Hippocampal formation (tissue), 2 donors: ENCODE measurements around the gene PGAP2.
"Not testable (repeated sequence)": the region's sequence is repeated elsewhere in the genome, so short reads cannot be mapped to it uniquely, and the experiment has no call there.

Source experiments
- DNase-seq, 2 donors: peaks; one replicate each; lab custom pipeline; 2025; lab: John Stamatoyannopoulos, UW

PGAP2 gene

DNA sequence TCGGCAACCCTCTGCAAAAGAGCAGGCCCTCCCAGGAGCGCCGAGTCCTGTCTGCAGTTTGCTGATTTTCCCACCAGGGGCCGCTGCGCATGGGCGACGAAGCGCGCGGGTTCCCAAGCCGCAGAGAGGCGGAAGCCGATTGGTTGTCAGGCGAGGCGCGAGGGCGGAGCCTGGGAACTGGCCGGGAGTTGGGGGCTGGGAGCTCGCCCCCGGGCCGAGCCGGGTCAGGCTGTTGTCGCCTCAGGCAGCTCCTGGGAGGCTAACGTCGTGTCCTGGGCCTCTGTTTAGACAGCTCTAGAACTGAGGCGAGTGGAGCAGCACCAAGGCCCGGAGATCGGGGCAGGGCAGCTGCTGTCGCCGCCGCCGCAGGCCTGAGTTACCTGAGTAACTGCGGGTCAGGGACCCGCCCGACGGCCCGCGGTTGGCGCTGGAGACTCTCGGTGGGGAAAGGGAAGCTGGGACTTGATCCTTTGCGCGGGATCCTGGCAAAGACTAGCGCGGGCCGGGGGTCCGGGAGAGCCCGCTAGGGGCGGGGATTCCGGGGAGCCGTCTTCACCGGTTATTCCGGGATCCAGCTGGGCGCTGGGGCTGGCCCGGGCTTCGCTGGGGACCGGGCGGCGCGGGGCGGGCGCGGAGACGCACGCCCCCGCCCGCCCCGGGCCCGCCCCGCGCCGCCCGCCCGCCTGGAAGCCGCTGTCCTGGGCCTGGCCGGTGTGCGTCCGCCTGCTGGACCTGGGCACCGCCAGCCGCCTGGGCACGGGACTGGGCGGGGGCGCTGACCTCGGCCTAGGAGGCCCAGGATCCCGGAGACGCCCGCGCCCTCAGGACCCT, 46.8 kb downstream of the PGAP2 start, which contains the start of gene STIM1:
Gene STIM1, plus strand, starts transcription at position 688 of the 831 bp plus-strand sequence. CDS start 607 bp downstream, outside the sequence.
- DNase-seq: peak; percentile 91 to 93

DNA sequence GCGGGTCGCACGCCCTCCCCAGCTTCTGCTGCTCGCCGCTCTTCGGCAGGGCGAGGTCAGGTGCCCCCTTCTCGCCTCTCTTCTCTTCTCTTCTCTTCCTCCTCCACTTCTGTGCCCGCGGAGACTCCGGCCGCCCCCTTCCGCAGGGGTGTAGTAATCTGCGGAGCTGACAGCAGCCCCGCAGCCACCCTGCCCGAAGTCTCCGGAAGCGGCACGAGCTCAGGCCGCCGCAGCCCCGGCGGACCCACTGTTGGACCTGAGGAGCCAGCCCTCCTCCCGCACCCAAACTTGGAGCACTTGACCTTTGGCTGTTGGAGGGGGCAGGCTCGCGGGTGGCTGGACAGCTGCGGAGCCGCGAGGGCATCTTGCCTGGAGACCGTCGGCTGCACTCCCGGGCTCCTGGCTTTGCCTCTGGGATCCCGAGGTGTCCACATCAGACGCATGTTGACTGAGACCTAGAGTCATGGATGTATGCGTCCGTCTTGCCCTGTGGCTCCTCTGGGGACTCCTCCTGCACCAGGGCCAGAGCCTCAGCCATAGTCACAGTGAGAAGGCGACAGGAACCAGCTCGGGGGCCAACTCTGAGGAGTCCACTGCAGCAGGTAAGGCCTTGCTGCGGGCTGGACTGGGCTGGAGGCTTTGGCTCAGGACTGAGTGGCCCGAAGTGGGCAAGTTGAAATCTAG, 47.6 kb downstream of the PGAP2 start:
- DNase-seq: no peak

DNA sequence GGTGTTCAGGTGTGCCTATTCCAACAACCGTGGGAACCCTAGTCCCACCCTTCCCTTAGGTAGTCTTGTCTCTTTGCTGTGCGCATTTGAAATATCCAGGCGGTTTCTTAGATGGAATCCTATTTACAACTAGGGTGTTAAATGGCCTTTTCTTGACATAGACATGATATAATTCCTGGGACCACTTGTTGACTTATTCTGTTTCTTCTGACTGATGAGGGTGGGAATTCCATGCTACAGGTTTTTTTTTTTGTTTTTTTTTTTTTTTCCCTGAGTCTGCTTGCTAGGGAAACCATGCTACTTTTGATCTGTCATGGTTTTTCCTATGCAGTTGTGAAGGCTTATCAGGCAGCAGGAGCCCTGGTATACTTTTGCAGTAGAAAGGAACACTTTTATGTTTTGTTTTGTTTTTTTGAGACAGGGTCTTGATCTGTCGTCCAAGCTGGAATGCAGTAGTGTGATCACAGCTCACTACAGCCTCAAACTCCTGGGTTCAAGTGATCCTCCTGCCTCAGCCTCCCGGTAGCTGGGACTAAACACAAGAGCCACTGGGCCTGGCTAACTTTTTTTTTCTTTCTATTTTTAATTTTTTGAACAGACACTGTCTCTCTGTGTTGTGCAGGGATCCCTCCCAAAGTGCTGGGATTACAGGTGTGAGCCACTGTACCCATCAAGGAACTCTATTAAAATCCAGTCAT, 48.6 kb downstream of the PGAP2 start:
- DNase-seq: no peak

DNA sequence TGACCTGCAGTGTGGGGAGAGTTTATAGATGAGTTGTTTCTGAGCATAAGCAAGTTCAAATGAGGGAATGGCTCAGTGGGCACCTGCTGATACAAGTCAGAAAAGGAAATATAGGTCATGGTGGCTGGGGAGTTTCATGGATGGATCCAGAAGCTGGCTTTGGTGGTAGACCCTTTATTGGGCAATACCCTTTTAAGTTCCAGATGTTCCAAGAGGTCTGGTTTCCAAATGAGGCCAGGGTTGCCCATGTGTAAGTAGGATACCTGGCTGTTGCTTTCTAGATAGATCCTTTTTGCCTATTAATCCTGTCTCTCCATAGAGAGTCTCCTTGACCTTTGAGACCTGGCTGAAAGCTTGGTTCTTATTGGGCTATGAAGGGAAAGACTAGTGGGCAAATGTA, 49.3 kb downstream of the PGAP2 start:
- DNase-seq: no peak

DNA sequence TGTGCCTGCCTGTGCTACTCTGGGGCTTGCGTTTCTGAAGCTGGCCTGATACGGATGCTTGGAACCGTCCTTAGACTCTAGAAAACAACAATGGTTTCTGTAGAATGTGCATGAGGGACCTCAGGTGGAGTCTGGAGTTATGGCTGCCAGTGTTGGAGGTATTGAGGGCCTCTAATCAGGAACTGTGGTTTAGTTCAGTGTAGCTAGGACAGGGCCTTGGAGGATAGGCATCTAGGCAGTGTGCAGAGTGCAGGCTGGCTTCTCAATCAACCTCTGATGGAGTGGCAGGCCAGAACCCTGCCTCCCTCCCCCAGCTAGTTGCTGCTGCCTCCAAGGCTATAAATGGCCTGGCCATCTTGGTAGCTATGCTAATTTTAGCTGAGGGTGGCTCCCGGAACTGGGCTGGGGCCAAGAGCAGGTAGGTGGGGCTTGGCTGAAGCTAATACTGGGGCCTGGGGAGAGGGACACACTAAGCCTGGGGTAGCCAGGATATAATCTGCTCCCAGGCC, 51.1 kb downstream of the PGAP2 start:
- DNase-seq: no peak

DNA sequence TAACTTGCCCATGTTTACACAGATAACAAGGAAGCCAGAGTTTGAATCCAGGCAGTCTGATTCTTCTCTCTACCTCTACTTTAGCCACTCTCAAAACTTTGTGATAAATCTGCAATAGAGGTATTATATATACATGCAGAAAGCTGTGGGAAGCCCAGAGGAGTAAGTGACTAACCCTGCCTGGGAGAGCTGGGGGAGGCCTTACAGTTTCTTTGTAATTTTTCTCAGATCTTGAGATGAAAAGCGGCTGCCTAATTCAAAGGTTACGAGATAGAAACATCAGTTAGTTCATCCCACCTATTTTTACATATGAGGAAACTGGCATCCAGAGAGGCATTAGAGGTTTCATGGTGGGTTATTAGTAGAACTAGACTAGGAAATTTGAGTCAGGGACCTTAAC, 52.0 kb downstream of the PGAP2 start:
- DNase-seq: no peak

DNA sequence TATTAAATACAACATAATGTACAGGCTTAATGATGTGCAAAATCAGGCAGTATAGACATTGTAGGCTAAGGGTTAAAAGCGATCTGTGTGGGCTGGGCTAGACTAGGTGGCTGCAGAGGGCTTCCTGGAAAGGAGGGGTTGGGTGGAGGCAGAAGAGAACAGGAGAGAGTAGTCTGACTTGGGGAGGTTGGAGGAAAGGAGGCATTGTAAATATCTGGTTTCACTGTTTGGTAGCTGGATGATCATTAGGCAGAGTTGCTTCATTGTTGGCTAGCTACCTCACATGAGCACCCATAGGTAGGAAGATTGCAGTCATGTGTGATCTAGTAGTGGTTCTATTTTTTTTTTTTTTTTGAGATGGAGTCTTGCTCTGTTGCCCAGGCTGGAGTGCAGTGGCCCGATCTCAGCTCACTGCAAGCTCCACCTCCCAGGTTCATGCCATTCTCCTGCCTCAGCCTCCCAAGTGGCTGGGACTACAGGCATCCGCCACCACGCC, 52.6 kb downstream of the PGAP2 start:
- not testable (repeated sequence) for DNase-seq

DNA sequence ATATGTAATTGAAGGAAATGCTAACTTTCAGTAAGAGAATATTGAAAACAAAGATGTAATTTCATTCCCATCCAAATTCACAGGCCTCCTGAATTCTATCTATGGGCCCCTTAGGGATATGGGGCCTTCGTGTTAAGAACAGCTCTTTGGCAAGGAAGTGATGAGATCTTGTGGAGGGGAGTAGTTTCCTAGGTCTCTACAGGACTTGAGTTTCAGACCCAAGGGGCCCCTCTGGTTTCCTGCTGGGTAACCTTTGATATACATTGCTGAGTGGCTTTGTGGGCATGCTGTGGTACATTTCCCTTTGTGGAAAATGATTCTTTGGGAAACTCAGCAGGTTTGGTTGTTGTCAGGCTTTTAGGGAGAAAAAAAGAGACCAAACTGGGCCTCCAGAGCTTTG, 53.3 kb downstream of the PGAP2 start:
- DNase-seq: no peak

DNA sequence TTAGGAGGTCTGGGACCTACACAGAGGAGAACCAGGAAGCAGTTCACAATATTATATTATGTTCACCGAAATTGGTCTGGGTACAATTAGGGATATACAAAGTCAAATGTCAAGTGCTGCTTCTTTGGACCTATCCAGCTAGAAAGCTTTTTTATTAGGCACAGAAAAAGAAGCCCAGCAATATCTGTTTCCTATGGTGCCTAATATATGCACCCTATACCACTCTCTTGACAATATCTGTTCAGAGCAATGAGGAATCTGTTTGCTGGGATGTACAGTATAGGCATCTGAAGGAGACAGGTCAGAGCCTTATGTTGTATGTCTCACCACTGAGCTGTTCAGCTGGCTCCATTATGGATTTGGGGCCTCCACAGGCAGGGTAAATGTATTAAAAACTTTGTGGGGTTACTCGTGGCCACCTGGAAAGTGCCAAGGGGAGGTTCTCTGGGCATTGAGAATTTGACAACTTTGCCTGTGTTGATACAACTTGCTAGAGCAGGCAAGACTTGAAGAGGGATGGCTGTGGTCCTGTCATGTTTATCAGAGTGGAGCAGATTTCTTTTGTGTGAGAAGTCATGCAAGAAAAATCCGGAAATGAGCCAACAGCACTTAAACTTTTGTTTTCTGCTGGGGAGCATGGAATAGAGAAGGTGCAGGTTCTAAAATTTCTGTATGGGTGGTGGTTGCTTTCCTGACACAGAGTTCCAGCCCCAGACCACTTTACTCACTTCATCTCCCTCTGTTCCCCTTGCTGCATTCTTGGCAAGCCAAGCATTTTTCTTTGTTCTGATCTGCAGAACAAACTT, 57.2 kb downstream of the PGAP2 start:
- no peak for DNase-seq

DNA sequence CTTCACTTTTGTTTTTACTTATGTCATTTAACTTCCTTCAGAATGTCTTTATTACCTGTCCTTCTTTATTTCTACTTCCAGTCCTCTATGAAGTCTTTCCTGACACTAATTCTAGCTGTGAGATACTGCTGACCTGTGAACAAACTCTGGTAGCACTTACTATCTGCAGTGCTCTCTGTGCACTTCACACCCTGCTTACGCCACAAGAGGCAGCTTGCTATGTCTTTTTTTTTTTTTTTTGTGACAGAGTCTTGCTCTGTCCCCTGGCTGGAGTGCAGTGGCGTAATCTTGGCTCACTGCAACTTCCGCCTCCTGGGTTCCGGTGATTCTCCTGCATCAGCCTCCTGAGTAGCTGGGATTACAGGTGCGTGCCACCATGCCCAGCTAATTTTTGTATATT, 57.8 kb downstream of the PGAP2 start:
- DNase-seq: no peak

DNA sequence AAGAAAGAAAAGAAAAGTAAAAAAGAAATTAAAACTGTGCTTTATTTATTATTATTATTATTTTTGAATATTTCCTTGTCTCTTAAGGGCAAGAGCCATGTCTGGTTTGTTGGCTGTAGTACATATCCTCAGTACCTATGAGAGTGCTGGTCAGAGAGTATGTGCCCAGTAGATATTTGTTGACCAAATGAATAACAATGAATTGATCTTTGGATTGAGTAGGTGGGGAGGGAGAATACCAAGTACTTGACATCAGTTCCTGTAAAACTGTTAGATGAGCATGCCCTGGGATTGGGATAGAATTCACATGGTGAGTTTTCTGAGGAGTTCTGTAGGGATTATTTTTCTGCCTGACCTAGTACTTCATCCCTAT, 58.5 kb downstream of the PGAP2 start:
- DNase-seq: no peak

DNA sequence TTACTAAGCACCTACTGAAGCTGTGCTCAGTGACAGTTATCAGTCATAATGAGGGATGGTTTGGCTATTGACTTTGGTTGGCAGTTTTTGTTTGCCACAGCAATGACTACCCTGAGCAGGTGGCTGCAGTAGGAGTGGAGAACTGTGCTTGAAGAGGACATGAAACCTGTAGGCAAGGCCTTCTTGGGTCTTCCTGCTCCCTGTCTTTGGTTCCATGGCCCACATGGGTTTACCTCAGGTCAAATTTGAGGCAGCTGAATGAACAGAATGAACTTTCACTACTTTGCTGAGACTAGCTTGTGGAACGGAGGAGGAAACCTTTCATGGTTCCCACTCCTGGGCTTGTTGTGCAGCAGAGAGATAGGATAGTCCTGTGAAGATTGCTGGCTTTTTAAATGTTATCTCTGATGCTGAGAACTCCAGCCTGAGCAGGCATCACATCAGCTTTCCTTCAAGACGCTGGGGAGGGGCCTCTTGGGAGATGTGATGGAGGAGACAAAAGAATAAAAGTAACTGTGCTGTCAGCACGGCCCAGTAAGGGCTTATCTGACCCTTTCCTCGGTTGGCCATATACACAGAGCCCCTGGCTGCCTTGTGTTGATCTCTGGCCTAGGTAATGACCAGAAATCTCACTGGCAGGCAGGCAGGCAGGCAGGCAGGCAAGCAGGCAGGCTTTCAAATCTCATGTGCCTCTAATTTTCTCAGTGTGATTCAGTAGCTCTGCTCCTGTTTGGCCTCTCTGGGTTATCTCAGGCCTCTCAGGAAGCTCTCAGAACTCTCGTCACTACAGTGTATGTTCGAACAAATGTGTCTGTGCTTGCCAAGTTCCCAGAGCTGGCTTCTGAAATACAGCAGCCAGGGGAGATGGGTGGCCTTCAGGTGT, 59.1 kb downstream of the PGAP2 start:
- no peak for DNase-seq

DNA sequence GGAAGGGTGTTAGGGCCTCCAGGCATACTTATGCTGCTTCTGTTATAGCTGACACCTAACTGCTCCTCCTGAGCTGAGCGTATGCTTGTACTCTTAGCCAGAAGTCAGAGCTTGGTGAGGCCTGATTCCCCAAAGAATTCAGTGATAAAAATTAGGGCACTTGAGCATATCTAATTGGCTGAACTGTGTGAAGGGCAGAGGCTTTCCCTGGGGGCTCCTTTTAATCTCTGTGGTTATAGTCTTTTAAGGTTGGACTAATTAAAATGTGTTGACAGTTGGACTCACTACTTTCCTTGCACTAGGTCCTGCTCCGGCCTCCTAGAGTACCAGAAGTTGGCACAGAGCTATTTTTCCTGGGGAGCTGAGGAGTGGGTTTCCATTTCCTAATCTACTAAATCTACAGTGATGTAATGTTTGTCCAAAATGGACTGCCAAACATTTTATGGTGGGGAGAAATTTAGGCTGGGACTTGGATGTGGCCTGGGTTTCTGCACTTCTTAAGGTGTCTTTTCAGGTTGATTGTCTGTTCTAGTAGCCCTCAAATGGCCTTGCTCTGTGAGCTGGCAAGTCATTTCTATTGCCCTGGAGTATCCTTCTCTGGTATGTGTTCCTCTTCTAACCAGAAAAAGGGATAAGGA, 65.5 kb downstream of the PGAP2 start:
- no peak for DNase-seq
